Measurements from ENCODE around the gene PTPRG. TPM values are rescaled to one million over a fixed set of nuclear protein-coding genes. Genes with fewer than 3 reads are reported as not detected.

The PTPRG gene
- polyA plus RNA-seq, 1 donor (not counting 4 experiments of a cell fraction or from before 2014, with no cell fraction given), result 12.1 TPM

- dilution Hi-C loops (cut with MboI; ENCODE audit: extremely low pct_ligation_motif_present, low sequenced_read_pairs), result no loop called here
- FAIRE-seq, result no peak
Observed at GRCh38 chr3:62095756-62096155, 534.4 kb downstream of the PTPRG start.

DNA sequence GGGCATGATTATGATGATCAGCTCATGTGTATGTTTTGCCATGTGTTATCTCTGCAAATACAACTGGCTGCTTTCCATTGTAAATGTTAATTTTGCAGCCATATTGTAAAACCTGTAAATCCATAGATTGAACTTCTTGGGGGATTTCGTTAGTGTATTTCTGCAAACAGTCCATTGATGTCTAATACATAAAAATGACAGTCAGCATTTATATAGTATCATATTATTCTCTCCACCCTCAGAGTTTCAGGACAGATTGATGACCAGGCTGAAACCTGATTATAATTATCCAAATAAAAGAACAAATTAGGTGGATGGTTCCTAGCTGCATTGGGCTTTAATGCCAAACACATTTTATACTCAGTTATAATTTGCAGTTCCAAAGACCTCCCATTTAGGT is 535.1 kb downstream of the PTPRG start:
- H4K20me1 ChIP-seq (ENCODE audit: control insufficient read depth, extremely low read depth, insufficient read depth, low read length), result no peaks in the 10 kb centered on the region
- no peak overlapping the region for H2AFZ ChIP-seq (ENCODE audit: control insufficient read depth, low read length)
- H3K9me1 ChIP-seq (ENCODE audit: control insufficient read depth, extremely low read depth, insufficient read depth, low read length), result no peaks in the 10 kb centered on the region
- no peak overlapping the region for H3K9ac ChIP-seq (ENCODE audit: control insufficient read depth, extremely low read depth, insufficient read depth, low read length)
- DNase-seq (ENCODE audit: low read depth, low spot score), result no peak
- H3K4me3 ChIP-seq (ENCODE audit: control insufficient read depth in 2 of 3, extremely low read depth in 1 of 3, insufficient read depth in 2 of 3, low read depth in 1 of 3, low read length in 3 of 3), result no peak overlapping the region
- dilution Hi-C loops (cut with MboI; ENCODE audit: extremely low pct_ligation_motif_present, low sequenced_read_pairs), result no loop called here
- no peak overlapping the region for H3K27ac ChIP-seq (ENCODE audit: control insufficient read depth, insufficient read depth, low read length)
- no peak for FAIRE-seq
- H3K4me1 ChIP-seq (ENCODE audit: control insufficient read depth, extremely low read depth, insufficient read depth, low read length), result no peaks in the 10 kb centered on the region
- no peaks in the 10 kb centered on the region for H3K27me3 ChIP-seq (ENCODE audit: control insufficient read depth, extremely low read depth, insufficient read depth, low read length)
- H3K9me3 ChIP-seq (ENCODE audit: control insufficient read depth, low read depth, low read length), result no peaks in the 10 kb centered on the region
- H3K36me3 ChIP-seq (ENCODE audit: control insufficient read depth in 2 of 2, extremely low read depth in 1 of 2, insufficient read depth in 2 of 2, low read length in 2 of 2), result no peaks in the 10 kb centered on the region
- TF ChIP-seq EZH2 (IDR thresholded peaks at IDR 0.05; ENCODE audit: low read length) (no peak), CTCF (optimal IDR thresholded peaks at IDR 0.05 in 1 of 3, IDR thresholded peaks at IDR 0.05 in 1 of 3, conservative IDR thresholded peaks at IDR 0.05 in 1 of 3; ENCODE audit: extremely low read depth in 1 of 3, insufficient read depth in 2 of 3, low read length in 3 of 3) (no peak)
- H3K79me2 ChIP-seq (ENCODE audit: control insufficient read depth, insufficient read depth, low read length), result no peaks in the 10 kb centered on the region
- no peak overlapping the region for H3K4me2 ChIP-seq (ENCODE audit: control insufficient read depth, extremely low read depth, insufficient read depth, low read depth, low read length)

More at GRCh38 chr3:62095756-62096155, 534.4 kb downstream of the PTPRG start:
- no peaks in the 10 kb centered on the region for H3K9me1 ChIP-seq (ENCODE audit: control insufficient read depth, extremely low read depth, insufficient read depth, low read length)
- H2AFZ ChIP-seq (ENCODE audit: control insufficient read depth, low read length), result no peak overlapping the region
- no peaks in the 10 kb centered on the region for H4K20me1 ChIP-seq (ENCODE audit: control insufficient read depth, extremely low read depth, insufficient read depth, low read length)
- TF ChIP-seq EZH2 (IDR thresholded peaks at IDR 0.05; ENCODE audit: low read length), result no peak
- no peak for TF ChIP-seq CTCF (optimal IDR thresholded peaks at IDR 0.05 in 1 of 3, IDR thresholded peaks at IDR 0.05 in 1 of 3, conservative IDR thresholded peaks at IDR 0.05 in 1 of 3; ENCODE audit: extremely low read depth in 1 of 3, insufficient read depth in 2 of 3, low read length in 3 of 3)
- DNase-seq (ENCODE audit: low read depth, low spot score), result no peak
- no peaks in the 10 kb centered on the region for H3K27me3 ChIP-seq (ENCODE audit: control insufficient read depth, extremely low read depth, insufficient read depth, low read length)
- no peak overlapping the region for H3K4me2 ChIP-seq (ENCODE audit: control insufficient read depth, extremely low read depth, insufficient read depth, low read depth, low read length)
- H3K9ac ChIP-seq (ENCODE audit: control insufficient read depth, extremely low read depth, insufficient read depth, low read length), result no peak overlapping the region
- H3K27ac ChIP-seq (ENCODE audit: control insufficient read depth, insufficient read depth, low read length), result no peak overlapping the region
- H3K36me3 ChIP-seq (ENCODE audit: control insufficient read depth in 2 of 2, extremely low read depth in 1 of 2, insufficient read depth in 2 of 2, low read length in 2 of 2), result no peaks in the 10 kb centered on the region
- H3K79me2 ChIP-seq (ENCODE audit: control insufficient read depth, insufficient read depth, low read length), result no peaks in the 10 kb centered on the region
- no peak overlapping the region for H3K4me3 ChIP-seq (ENCODE audit: control insufficient read depth in 2 of 3, extremely low read depth in 1 of 3, insufficient read depth in 2 of 3, low read depth in 1 of 3, low read length in 3 of 3)
- no peaks in the 10 kb centered on the region for H3K4me1 ChIP-seq (ENCODE audit: control insufficient read depth, extremely low read depth, insufficient read depth, low read length)
- no peaks in the 10 kb centered on the region for H3K9me3 ChIP-seq (ENCODE audit: control insufficient read depth, low read depth, low read length)

Measured in keratinocyte (primary cell).